ENCODE data around the gene DCP1A. TPM values are rescaled to one million over a fixed set of nuclear protein-coding genes. Genes with fewer than 3 reads are reported as not detected.
"Not testable (repeated sequence)": the region's sequence is repeated elsewhere in the genome, so short reads cannot be mapped to it uniquely, and the experiment has no call there.

The DCP1A gene
- total RNA-seq, 4 donors from 2014 or later, result 18.6 to 30.4 (median 23.4) TPM

- TF ChIP-seq, protein P1, sequence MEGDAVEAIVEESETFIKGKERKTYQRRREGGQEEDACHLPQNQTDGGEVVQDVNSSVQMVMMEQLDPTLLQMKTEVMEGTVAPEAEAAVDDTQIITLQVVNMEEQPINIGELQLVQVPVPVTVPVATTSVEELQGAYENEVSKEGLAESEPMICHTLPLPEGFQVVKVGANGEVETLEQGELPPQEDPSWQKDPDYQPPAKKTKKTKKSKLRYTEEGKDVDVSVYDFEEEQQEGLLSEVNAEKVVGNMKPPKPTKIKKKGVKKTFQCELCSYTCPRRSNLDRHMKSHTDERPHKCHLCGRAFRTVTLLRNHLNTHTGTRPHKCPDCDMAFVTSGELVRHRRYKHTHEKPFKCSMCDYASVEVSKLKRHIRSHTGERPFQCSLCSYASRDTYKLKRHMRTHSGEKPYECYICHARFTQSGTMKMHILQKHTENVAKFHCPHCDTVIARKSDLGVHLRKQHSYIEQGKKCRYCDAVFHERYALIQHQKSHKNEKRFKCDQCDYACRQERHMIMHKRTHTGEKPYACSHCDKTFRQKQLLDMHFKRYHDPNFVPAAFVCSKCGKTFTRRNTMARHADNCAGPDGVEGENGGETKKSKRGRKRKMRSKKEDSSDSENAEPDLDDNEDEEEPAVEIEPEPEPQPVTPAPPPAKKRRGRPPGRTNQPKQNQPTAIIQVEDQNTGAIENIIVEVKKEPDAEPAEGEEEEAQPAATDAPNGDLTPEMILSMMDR (IDR thresholded peaks at IDR 0.05), result no peak
- DNase-seq (ENCODE audit: low spot score), result no peak
- no peak for ATAC-seq (ENCODE audit: low FRiP score)
These were observed 3.3 kb upstream of the DCP1A start for GRCh38 chr3:53350652-53351051.

DNA sequence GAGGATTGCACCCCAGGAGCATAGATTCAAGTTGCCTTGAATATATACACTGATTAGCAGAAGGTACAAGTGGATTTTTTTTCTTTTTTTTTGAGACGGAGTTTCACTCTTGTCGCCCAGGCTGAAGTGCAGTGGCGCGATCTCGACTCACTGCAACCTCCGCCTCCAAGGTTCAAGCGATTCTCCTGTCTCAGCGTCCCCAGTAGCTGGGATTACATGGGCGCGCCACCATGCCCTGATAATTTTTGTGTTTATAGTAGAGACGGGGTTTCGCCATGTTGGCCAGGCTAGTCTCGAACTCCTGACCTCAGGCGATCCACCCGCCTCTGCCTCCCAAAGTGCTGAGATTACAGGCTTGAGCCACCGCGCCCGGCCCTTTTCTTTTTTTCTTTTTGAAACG, 775 bp upstream of the DCP1A start:
- ATAC-seq (ENCODE audit: low FRiP score); DNase-seq (ENCODE audit: low spot score): not testable (repeated sequence)

GRCh38 chr3:53346922-53347260, 452 bp downstream of the DCP1A start:
- DNase-seq (ENCODE audit: low spot score) (no peak), ATAC-seq (ENCODE audit: low FRiP score) (no peak)
- TF ChIP-seq, protein P1 (IDR thresholded peaks at IDR 0.05), result no peak

- no peak for ATAC-seq (ENCODE audit: low FRiP score)
- TF ChIP-seq, protein P1 (IDR thresholded peaks at IDR 0.05), result no peak
- no peak for DNase-seq (ENCODE audit: low spot score)
These were observed 829 bp downstream of the DCP1A start for GRCh38 chr3:53346514-53346913.

GRCh38 chr3:53342353-53342752, 5.0 kb downstream of the DCP1A start:
- DNase-seq (ENCODE audit: low spot score) (no peak), ATAC-seq (ENCODE audit: low FRiP score) (no peak)

GRCh38 chr3:53337167-53337940, 10.0 kb downstream of the DCP1A start:
- no peak for ATAC-seq (ENCODE audit: low FRiP score)

More at GRCh38 chr3:53342353-53342752, 5.0 kb downstream of the DCP1A start:
- TF ChIP-seq, protein P1 (IDR thresholded peaks at IDR 0.05), result no peak

GRCh38 chr3:53334742-53335141, 12.6 kb downstream of the DCP1A start:
- DNase-seq (ENCODE audit: low spot score), result no peak
- ATAC-seq (ENCODE audit: low FRiP score), result no peak
- TF ChIP-seq, protein P1 (IDR thresholded peaks at IDR 0.05), result no peak

More at GRCh38 chr3:53337167-53337940, 10.0 kb downstream of the DCP1A start:
- TF ChIP-seq, protein P1 (IDR thresholded peaks at IDR 0.05), result no peak
- no peak for DNase-seq (ENCODE audit: low spot score)

Measured in omental fat pad (tissue), 4 donors.